Stomach (tissue), 4 donors: Measurements from ENCODE around the gene LHX5.

Experiments used
- CTCF ChIP-seq, 7 experiments: fragments of 450-650 bp in 4 of 7; fragments of 200-600 bp in 3 of 7; sonication (generic) in 3 of 7; IDR thresholded peaks; one replicate each; pipeline ENCODE4 v1.5.1; 2016 to 2019; ENCODE audit warnings: antibody characterized with exemption in 7 of 7, control low read depth in 2 of 7, mild to moderate bottlenecking in 1 of 7
- POLR2A ChIP-seq, 4 donors: fragments of 450-650 bp; IDR thresholded peaks; one replicate each; pipeline ENCODE4 v1.6.1; 2016; ENCODE audit warnings: antibody characterized with exemption in 4 of 4, control low read depth in 2 of 4, mild to moderate bottlenecking in 1 of 4, moderate library complexity in 1 of 4

DNA sequence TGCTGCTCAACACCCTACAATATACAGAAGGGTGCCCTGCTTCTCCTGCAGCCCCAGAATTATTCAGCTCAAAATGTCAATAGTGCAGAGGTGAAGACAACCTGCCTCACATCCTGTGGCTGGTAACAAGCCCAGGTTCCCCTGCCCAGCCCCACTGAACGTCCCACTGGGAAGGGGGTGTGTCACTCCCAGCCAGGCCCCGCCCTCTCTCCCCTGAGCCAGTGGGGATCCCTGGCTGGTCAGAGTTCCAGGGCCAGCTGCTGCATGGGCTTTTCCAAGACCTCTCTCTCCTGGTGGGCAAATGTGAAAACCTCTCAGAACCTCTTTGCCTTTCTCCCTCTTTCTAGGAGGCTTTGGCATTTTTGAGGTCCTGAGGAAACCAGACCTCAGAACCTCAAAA lies 13.7 kb upstream of the LHX5 start:
- no peak for TF ChIP-seq CTCF (IDR thresholded peaks at IDR 0.05)
- no peak for TF ChIP-seq POLR2A (IDR thresholded peaks at IDR 0.05)
